OCI-LY7 (cell line): ENCODE data around the gene GSPT2.

Experiments used
- CTCF ChIP-seq: fragments of 200-600 bp; sonication (generic); conservative IDR thresholded peaks from 2 replicates; pipeline ENCODE4 v1.5.1; 2014; ENCODE audit warnings: mild to moderate bottlenecking, antibody characterized with exemption, low read length, moderate library complexity, mixed read lengths
- EZH2phosphoT487 ChIP-seq: fragments of 200-600 bp; sonication (generic); IDR thresholded peaks from 2 replicates; pipeline ENCODE4 v1.6.1; 2018; ENCODE audit warnings: low read depth, borderline replicate concordance, mild to moderate bottlenecking, mixed run types, antibody characterized with exemption, low read length, moderate library complexity, mixed read lengths

GRCh38 chrX:51728202-51728601 is 15.0 kb upstream of the GSPT2 start:
- TF ChIP-seq CTCF = no peak
- TF ChIP-seq EZH2phosphoT487 = no peak
